GM12801 (cell line): ENCODE measurements around the gene PAH.

Experiments
- CTCF ChIP-seq: IDR thresholded peaks from one replicate; pipeline ENCODE4 v1.5.1; 2011; ENCODE audit warnings: control low read depth; ENCODE audit not compliant: insufficient read length; ENCODE audit errors: extremely low read depth

The PAH gene

DNA sequence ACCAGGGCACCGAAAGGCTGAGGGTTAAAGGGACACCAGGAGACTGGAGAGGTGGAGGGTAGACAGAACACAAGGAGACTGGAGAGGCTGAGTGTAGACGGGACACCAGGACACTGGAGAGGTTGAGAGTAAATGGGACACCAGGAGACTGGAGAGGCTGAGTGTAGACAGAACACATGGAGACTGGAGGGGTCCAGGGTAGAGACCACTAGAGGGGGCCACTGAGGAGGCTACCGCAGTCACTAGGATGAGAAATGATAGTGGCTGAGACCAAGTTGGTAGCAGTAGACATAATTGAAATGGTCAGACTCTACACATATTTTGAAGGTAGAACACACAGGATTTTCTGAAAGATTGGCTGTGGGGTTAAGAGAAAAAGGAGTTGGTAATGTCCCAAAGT, 68.2 kb downstream of the PAH start:
- no peak for TF ChIP-seq CTCF

DNA sequence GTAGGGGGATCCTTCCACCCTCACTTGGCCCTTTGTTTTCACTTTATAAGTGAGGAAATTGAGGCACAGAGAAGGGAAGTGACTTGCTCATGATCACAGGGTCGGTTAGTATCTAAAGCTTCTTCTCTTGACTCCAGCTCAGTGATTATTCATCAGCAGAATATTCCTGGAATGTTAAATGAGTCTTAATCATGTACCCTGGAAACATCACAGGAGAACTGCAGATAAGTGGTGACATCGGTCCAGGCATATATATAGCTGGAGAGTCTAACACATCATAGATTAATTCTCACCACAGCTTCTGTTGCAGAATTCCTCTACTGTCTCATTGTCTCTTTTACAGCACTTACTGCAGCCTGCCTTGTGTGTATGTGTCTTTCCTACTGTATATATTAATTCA, 69.9 kb downstream of the PAH start:
- no peak for TF ChIP-seq CTCF

- TF ChIP-seq CTCF, result no peak
These were observed 83.2 kb downstream of the PAH start for GRCh38 chr12:102833687-102834441.

DNA sequence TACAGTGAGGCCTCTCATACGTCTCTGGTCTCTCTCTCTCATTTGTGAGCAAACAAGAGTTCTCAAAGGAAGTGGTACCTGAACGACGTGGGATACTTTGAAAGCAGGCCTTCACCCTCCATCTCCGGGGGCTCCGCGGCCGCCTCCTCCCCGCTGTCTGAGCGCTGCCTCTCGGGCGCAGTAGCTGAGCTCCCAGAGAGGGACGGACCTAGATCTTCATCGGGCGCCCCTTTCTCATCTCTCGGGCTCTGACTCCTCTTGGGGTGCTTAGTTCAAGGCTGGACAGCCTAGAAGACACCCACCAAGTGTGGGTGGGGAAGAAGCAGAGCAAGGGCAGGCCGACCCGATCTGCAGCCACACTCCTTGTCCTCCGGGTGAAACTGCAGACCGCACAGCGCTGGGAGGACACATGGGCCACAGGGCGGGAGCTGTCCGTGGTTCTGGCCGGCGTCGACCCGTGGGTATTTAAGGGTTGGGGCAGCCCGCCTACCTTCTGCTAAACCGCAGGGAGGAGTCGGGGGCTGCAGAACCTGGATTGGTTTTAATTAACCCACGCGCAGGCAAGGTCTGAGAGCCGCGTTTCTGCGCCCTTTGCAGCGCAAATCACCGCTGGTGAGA, 92.7 kb downstream of the PAH start:
- TF ChIP-seq CTCF, result no peak

GRCh38 chr12:102821149-102821548, 95.9 kb downstream of the PAH start:
- TF ChIP-seq CTCF, result no peak

DNA sequence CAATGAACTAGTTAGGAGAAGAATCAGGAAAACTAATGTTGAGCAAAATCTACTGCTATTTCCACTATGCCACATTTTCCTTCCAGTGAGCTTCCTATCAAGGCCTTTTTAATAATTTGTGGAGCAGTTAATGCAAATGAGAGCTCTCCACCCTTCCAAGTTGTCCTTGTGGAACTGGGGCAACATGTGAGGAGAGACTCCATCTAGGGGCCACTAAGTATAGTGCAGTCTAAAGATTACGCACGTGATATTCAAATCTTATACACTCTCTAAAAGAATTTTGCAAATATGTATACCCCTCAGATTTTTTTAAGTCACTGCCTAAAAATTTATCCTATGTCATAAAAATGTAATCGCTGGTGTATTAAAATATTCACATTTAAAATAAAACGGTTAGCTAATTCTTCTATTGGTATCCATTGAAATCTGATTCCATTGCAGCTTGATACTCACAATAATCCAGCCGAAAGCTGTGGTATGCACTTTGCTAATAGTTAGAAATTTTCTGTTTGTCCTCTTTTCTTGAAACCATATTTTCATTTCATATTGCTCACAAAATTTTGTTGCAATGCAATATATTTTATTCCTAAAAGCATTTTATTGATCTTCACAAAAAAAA, 100.1 kb downstream of the PAH start:
- no peak for TF ChIP-seq CTCF

DNA sequence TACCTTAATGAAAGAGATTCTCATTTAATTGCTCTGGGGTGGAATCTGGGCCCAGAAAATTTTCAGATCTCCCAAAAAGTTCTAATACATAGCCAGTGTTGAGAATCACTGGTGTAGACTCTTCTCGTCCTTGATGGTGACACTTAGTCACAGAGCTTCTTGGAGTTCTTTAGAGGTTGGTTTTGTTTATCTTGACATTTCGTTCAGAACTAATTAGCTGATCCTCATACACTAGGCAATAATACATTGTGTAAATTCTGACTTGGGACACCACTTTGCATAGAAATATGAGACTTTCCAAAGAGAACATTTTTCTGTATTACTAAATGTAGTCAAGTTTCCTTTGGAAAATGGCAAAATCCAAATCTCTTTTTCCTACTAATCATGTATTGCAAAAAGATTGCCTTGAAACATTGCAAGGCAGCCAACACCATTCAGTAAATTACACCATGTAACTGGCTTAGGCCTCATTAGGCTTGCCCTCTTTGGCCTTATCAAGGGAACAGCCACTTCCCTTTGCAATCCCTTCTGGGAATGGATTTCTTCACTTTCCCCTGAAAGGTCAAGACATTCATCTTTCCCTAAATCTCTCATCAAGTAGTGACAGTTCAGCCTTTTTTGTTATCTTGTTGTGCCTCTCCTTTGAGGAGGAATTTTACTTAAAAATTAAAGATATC, 102.2 kb downstream of the PAH start:
- TF ChIP-seq CTCF, result no peak
